ENCODE measurements around the gene BDH1.

GRCh38 chr3:197475514-197475913, 80.3 kb downstream of the BDH1 start:
- TF ChIP-seq EP300 (IDR thresholded peaks at IDR 0.05; ENCODE audit: low read depth) (no peak), POLR2A (IDR thresholded peaks at IDR 0.05) (no peak), CTCF (IDR thresholded peaks at IDR 0.05) (no peak)
